ENCODE results near the gene PRMT9.

- TF ChIP-seq CTCF (IDR thresholded peaks at IDR 0.05) (no peak), POLR2A (IDR thresholded peaks at IDR 0.05) (no peak)
These were observed 40.3 kb downstream of the PRMT9 start for GRCh38 chr4:147643616-147644015.
